OCI-LY7 (cell line): ENCODE measurements around the gene CACNA1D. TPM values are rescaled to one million over a fixed set of nuclear protein-coding genes. Genes with fewer than 3 reads are reported as not detected.

ENCODE experiments used
- BruUV-seq: library from RNA; stranded (reverse); fragments of 400-500 nt; replicated peaks from 2 replicates; lab custom pipeline; 2021; lab: Mats Ljungman, UMichigan
- CTCF ChIA-PET: fragments of 300-600 bp; sonication (Branson Sonifier 250); formaldehyde crosslinking; loops from one replicate; lab custom pipeline; 2022; ENCODE audit warnings: antibody characterized with exemption; ENCODE audit not compliant: unreplicated experiment; lab: Charles Lee
- POLR2A ChIA-PET: fragments of 300-600 bp; sonication (Branson Sonifier 250); formaldehyde crosslinking; loops from one replicate; lab custom pipeline; 2022; ENCODE audit warnings: antibody characterized with exemption; lab: Charles Lee
- DNase-seq: peaks from one replicate; pipeline ENCODE4 v3.0.0-alpha.2; 2015; ENCODE audit warnings: low spot score
- H2AFZ ChIP-seq: fragments of 200-600 bp; sonication (generic), shearing (Covaris generic); 2 replicates; pipeline ENCODE4 v1.6.1; 2014; ENCODE audit warnings: mild to moderate bottlenecking, antibody characterized with exemption, low read length, moderate library complexity
- H3K27ac ChIP-seq: fragments of 200-600 bp; sonication (generic); 2 replicates; pipeline ENCODE4 v1.5.1; 2014; ENCODE audit warnings: mixed run types, low read depth, mild to moderate bottlenecking, moderate library complexity, low read length, inconsistent platforms; ENCODE audit not compliant: poor library complexity, severe bottlenecking
- H3K36me3 ChIP-seq: fragments of 200-600 bp; sonication (generic); 2 replicates; pipeline ENCODE4 v1.6.1; 2014; ENCODE audit warnings: mild to moderate bottlenecking, antibody characterized with exemption, low read length, moderate library complexity, mixed read lengths; ENCODE audit not compliant: insufficient read depth
- H3K4me1 ChIP-seq: fragments of 200-600 bp; sonication (generic); 2 replicates; pipeline ENCODE4 v1.5.1; 2014; ENCODE audit warnings: mild to moderate bottlenecking, low read length; ENCODE audit not compliant: insufficient read depth, poor library complexity, severe bottlenecking
- H3K4me2 ChIP-seq: fragments of 200-600 bp; sonication (generic); 2 replicates; pipeline ENCODE4 v1.6.1; 2014; ENCODE audit warnings: mild to moderate bottlenecking, low read length
- H3K4me3 ChIP-seq: fragments of 200-600 bp; sonication (generic); 2 replicates; pipeline ENCODE4 v1.5.1; 2014; ENCODE audit warnings: mild to moderate bottlenecking, low read depth, low read length; ENCODE audit not compliant: poor library complexity, severe bottlenecking
- H3K79me2 ChIP-seq: fragments of 200-600 bp; sonication (generic); 2 replicates; pipeline ENCODE4 v1.6.1; 2016; ENCODE audit warnings: low read depth, mild to moderate bottlenecking, low read length, moderate library complexity, mixed read lengths; ENCODE audit not compliant: insufficient read depth
- H3K9me2 ChIP-seq: fragments of 200-600 bp; sonication (generic); 2 replicates; pipeline ENCODE4 v1.6.1; 2016; ENCODE audit warnings: mild to moderate bottlenecking, low read length, mixed read lengths; ENCODE audit not compliant: insufficient read depth
- H3K9me3 ChIP-seq: fragments of 200-600 bp; sonication (generic); 2 replicates; pipeline ENCODE4 v1.6.1; 2014; ENCODE audit warnings: mild to moderate bottlenecking, mixed run types, low read length, mixed read lengths
- H4K20me1 ChIP-seq: fragments of 200-600 bp; sonication (generic); 2 replicates; pipeline ENCODE4 v1.6.1; 2014; ENCODE audit warnings: mild to moderate bottlenecking, antibody characterized with exemption, low read length, moderate library complexity, mixed read lengths; ENCODE audit not compliant: insufficient read depth
- EZH2phosphoT487 ChIP-seq: fragments of 200-600 bp; sonication (generic); IDR thresholded peaks from 2 replicates; pipeline ENCODE4 v1.6.1; 2018; ENCODE audit warnings: low read depth, borderline replicate concordance, mild to moderate bottlenecking, mixed run types, antibody characterized with exemption, low read length, moderate library complexity, mixed read lengths
- intact Hi-C: fragments of 100-400 bp; cut with micrococcal nuclease; formaldehyde crosslinking; loops from one replicate; pipeline ENCODE4 v1.10.0; 2022; ENCODE audit not compliant: unreplicated experiment
- total RNA-seq, 2 experiments: library from RNA; depleted of rRNA in 1 of 2; stranded (reverse); fragments of >200 nt in 1 of 2; shearing (Covaris generic) in 1 of 2; gene quantifications; 2 replicates each; pipeline ENCODE4 v1.2.3, GENCODE V29; 2014 to 2022
- TF ChIP-seq, protein P1 (sequence below): fragments of 200-600 bp; sonication (generic); conservative IDR thresholded peaks from 2 replicates; pipeline ENCODE4 v1.5.1; 2014; ENCODE audit warnings: mild to moderate bottlenecking, antibody characterized with exemption, low read length, moderate library complexity, mixed read lengths

Gene CACNA1D
- total RNA-seq, 2 experiments from 2014 or later: 0.42 TPM; not detected in 1

DNA sequence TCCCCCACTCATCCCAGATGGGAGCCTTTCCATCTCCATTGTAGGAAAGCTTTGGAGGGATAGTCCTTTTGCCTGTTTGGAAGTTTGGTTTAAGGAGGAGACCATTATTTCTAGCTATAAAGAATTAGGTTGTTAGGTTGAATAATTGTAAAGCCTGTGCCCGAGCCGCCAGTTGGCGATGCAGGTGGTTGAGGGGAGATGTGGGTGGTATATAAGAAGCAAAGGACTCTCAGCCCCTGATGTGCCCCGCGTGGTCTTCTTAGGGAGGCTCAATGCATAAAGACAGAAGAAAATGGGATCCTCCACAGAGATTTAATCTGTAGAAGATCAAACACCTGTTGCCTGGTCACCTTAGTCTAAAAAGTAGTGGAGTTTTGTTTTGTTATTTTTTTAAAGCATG, 296.1 kb downstream of the CACNA1D start:
- ChIA-PET CTCF (no interaction called here), POLR2A (no interaction called here)
- intact Hi-C loops: no loop called here
- Histone ChIP-seq H3K4me3 (no peak overlapping the region), H2AFZ (no peak overlapping the region), H3K9me2 (no peaks in the 10 kb centered on the region), H3K9me3 (no peaks in the 10 kb centered on the region), H4K20me1 (no peaks in the 10 kb centered on the region), H3K4me1 (no peaks in the 10 kb centered on the region), H3K4me2 (no peak overlapping the region), H3K27ac (no peak overlapping the region), H3K36me3 (no peaks in the 10 kb centered on the region), H3K79me2 (no peaks in the 10 kb centered on the region)
- TF ChIP-seq EZH2phosphoT487: no peak
- TF ChIP-seq, protein P1, sequence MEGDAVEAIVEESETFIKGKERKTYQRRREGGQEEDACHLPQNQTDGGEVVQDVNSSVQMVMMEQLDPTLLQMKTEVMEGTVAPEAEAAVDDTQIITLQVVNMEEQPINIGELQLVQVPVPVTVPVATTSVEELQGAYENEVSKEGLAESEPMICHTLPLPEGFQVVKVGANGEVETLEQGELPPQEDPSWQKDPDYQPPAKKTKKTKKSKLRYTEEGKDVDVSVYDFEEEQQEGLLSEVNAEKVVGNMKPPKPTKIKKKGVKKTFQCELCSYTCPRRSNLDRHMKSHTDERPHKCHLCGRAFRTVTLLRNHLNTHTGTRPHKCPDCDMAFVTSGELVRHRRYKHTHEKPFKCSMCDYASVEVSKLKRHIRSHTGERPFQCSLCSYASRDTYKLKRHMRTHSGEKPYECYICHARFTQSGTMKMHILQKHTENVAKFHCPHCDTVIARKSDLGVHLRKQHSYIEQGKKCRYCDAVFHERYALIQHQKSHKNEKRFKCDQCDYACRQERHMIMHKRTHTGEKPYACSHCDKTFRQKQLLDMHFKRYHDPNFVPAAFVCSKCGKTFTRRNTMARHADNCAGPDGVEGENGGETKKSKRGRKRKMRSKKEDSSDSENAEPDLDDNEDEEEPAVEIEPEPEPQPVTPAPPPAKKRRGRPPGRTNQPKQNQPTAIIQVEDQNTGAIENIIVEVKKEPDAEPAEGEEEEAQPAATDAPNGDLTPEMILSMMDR: no peak
- no TSS peak for BruUV-seq
- DNase-seq: no peak

GRCh38 chr3:53791317-53791716, 296.9 kb downstream of the CACNA1D start:
- intact Hi-C loops: no loop called here
- Histone ChIP-seq H3K79me2 (no peaks in the 10 kb centered on the region), H3K9me3 (no peaks in the 10 kb centered on the region), H2AFZ (no peak overlapping the region), H3K4me1 (no peaks in the 10 kb centered on the region), H3K9me2 (no peaks in the 10 kb centered on the region), H3K4me2 (no peak overlapping the region), H3K4me3 (no peak overlapping the region), H4K20me1 (no peaks in the 10 kb centered on the region), H3K36me3 (no peaks in the 10 kb centered on the region), H3K27ac (no peak overlapping the region)
- ChIA-PET POLR2A (no interaction called here), CTCF (no interaction called here)
- no peak for DNase-seq
- TF ChIP-seq, protein P1: no peak
- no peak for TF ChIP-seq EZH2phosphoT487
- BruUV-seq: no TSS peak

GRCh38 chr3:53792866-53793265, 298.5 kb downstream of the CACNA1D start:
- no peak for TF ChIP-seq EZH2phosphoT487
- TF ChIP-seq, protein P1: no peak

More at GRCh38 chr3:53792866-53793265, 298.5 kb downstream of the CACNA1D start:
- Histone ChIP-seq H3K9me3 (no peaks in the 10 kb centered on the region), H3K79me2 (no peaks in the 10 kb centered on the region), H3K27ac (no peak overlapping the region), H4K20me1 (no peaks in the 10 kb centered on the region), H3K4me1 (no peaks in the 10 kb centered on the region), H2AFZ (no peak overlapping the region), H3K36me3 (no peaks in the 10 kb centered on the region), H3K4me2 (no peak overlapping the region), H3K9me2 (no peaks in the 10 kb centered on the region), H3K4me3 (no peak overlapping the region)
- no peak for DNase-seq
- BruUV-seq: no TSS peak
- ChIA-PET POLR2A (no interaction called here), CTCF (no interaction called here)
- intact Hi-C loops: no loop called here
